ENCODE results near the gene SATB2. TPM values are rescaled to one million over a fixed set of nuclear protein-coding genes. Genes with fewer than 3 reads are reported as not detected.

SATB2 gene
- total RNA-seq, 2 donors from 2014 or later = 133 to 178 TPM

DNA sequence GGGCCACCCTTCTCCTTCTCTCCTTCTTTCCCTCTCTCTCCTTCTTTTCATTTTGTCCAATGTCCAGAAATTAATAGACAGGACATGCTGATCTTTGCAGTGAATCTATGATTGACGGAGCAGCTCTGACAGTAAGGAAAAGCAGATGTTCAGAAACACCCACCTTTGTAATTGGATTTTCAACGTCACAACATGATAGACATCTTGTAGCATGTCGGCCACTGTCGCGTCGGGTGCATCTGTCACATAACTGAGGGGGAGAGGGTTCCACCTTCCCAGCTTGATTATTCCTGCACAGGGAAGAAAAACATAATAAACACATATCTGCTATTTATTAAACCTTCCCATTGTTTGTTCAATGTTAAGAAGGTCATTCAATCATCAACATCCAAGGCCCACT, 76.2 kb downstream of the SATB2 start:
- H3K9ac ChIP-seq (ENCODE audit: low read depth in 2 of 2, low read length in 2 of 2) = peak overlapping the region in 1 of 2 donors; percentile 32
- H3K9me3 ChIP-seq = no peaks in the 10 kb centered on the region
- H3K4me1 ChIP-seq = peaks cover 5% of the 10 kb centered on the region
- intact Hi-C loops (cut with DNase I) = no loop called here
- TF ChIP-seq CTCF (IDR thresholded peaks at IDR 0.05) = no peak
- H3K36me3 ChIP-seq = peaks cover 4% of the 10 kb centered on the region
- H3K27me3 ChIP-seq = no peaks in the 10 kb centered on the region
- no peak overlapping the region for H3K4me3 ChIP-seq
- H3K27ac ChIP-seq = no peak overlapping the region
- no peak for DNase-seq

DNA sequence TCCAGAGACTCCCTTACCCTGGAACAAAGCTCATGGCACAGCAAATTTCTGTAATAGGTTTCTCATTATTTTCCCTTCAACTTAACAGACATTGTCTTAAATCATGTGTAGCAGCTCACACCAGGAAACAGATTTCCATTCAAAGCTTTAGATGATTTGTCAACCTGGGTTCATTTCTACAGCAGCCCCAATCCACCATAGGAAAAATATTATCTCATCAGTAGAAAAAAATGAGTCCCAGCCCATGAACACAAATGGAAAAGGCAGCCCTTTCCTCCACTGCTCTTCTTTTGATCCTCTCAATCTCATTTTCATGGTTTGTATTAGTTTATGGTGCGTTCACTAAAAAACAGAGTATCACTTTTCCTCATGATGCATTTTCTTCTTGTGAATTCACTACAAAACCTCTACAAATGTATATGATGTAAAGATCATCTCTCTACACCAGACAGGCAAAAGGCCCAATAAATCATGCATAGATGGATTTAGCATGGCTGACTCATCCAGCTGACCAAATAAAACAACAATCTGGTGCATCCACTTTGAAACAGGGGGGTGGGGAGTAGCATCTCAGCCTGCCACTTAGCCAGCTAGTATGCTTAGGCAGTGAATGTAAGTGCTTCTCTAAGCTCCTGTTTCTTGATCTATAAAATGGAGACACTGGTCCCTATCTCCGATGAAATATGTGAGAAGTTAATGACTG, 78.6 kb downstream of the SATB2 start:
- Histone ChIP-seq H3K4me3 (no peak overlapping the region), H3K27me3 (no peaks in the 10 kb centered on the region), H3K9ac (ENCODE audit: low read depth in 2 of 2, low read length in 2 of 2) (no peak overlapping the region), H3K27ac (no peak overlapping the region), H3K4me1 (peaks cover 5% of the 10 kb centered on the region), H3K36me3 (peaks cover 6% of the 10 kb centered on the region), H3K9me3 (no peaks in the 10 kb centered on the region)
- TF ChIP-seq CTCF (IDR thresholded peaks at IDR 0.05) = no peak
- DNase-seq = no peak
- intact Hi-C loops (cut with DNase I) = no loop called here

GRCh38 chr2:199370150-199370780, 87.5 kb downstream of the SATB2 start:
- Histone ChIP-seq H3K9ac (ENCODE audit: low read depth in 2 of 2, low read length in 2 of 2) (no peak overlapping the region), H3K36me3 (no peaks in the 10 kb centered on the region), H3K4me3 (no peak overlapping the region), H3K4me1 (no peaks in the 10 kb centered on the region), H3K27ac (no peak overlapping the region), H3K27me3 (no peaks in the 10 kb centered on the region), H3K9me3 (no peaks in the 10 kb centered on the region)
- intact Hi-C loops (cut with DNase I) = no loop called here
- DNase-seq = no peak
- TF ChIP-seq CTCF (IDR thresholded peaks at IDR 0.05) = no peak

- peak; percentile 47 for DNase-seq
- Histone ChIP-seq H3K9me3 (no peaks in the 10 kb centered on the region), H3K36me3 (no peaks in the 10 kb centered on the region), H3K27me3 (no peaks in the 10 kb centered on the region), H3K27ac (peak overlapping the region; percentile 46), H3K4me3 (no peak overlapping the region), H3K4me1 (no peaks in the 10 kb centered on the region), H3K9ac (ENCODE audit: low read depth in 2 of 2, low read length in 2 of 2) (no peak overlapping the region)
- no peak for TF ChIP-seq CTCF (IDR thresholded peaks at IDR 0.05)
- intact Hi-C loops (cut with DNase I) = no loop called here
Observed at GRCh38 chr2:199366406-199366805, 91.3 kb downstream of the SATB2 start.

GRCh38 chr2:199364153-199364552, 93.6 kb downstream of the SATB2 start:
- H3K4me3 ChIP-seq = no peak overlapping the region
- H3K4me1 ChIP-seq = no peaks in the 10 kb centered on the region
- intact Hi-C loops (cut with DNase I) = no loop called here
- no peak for TF ChIP-seq CTCF (IDR thresholded peaks at IDR 0.05)
- no peaks in the 10 kb centered on the region for H3K9me3 ChIP-seq
- H3K27me3 ChIP-seq = no peaks in the 10 kb centered on the region
- no peak for DNase-seq
- no peak overlapping the region for H3K27ac ChIP-seq
- H3K9ac ChIP-seq (ENCODE audit: low read depth in 2 of 2, low read length in 2 of 2) = no peak overlapping the region
- no peaks in the 10 kb centered on the region for H3K36me3 ChIP-seq
